Large intestine (tissue), 12 donors: ENCODE data around the gene TMEM175. TPM values are rescaled to one million over a fixed set of nuclear protein-coding genes. Genes with fewer than 3 reads are reported as not detected.
A peak's percentile ranks its signal among the peaks of the same experiment; 100 is the strongest.

ENCODE experiments used
- DNase-seq, 2 donors: peaks; one replicate each; pipeline versions ENCODE4 v3.0.0 to v3.0.0-alpha.2; 2013
- H3K27ac ChIP-seq: one replicate; pipeline ENCODE4 v1.5.1; 2013; ENCODE audit warnings: low read length
- H3K27me3 ChIP-seq: 2 replicates; pipeline ENCODE4 v1.6.1; 2013; ENCODE audit warnings: low read length; ENCODE audit not compliant: control insufficient read depth, insufficient read depth
- H3K36me3 ChIP-seq: 2 replicates; pipeline ENCODE4 v1.6.1; 2013; ENCODE audit warnings: low read length; ENCODE audit not compliant: control insufficient read depth, insufficient read depth
- H3K4me1 ChIP-seq: one replicate; pipeline ENCODE4 v1.6.1; 2013; ENCODE audit warnings: low read length; ENCODE audit not compliant: control insufficient read depth, insufficient read depth
- H3K4me3 ChIP-seq: one replicate; pipeline ENCODE4 v1.5.1; 2013; ENCODE audit warnings: low read length
- H3K9me3 ChIP-seq: one replicate; pipeline ENCODE4 v1.6.1; 2013; ENCODE audit warnings: mild to moderate bottlenecking, low read depth, low read length, moderate library complexity; ENCODE audit not compliant: control insufficient read depth
- WGBS: methylation state at CpG from one replicate; pipeline ENCODE4 v1.1.5; 2013; ENCODE audit warnings: low lambda C conversion rate; ENCODE audit not compliant: insufficient coverage; 5-methylcytosine and 5-hydroxymethylcytosine counted together
- long read RNA-seq, 11 donors: transcript quantifications; one replicate each; lab custom pipeline, GENCODE V29; 2026
- polyA plus RNA-seq: library from polyadenylated mRNA; unstranded; fragments of 120-200 nt; gene quantifications from one replicate; pipeline ENCODE4 v1.2.1, GENCODE V29; 2013

TMEM175 gene, protein sequence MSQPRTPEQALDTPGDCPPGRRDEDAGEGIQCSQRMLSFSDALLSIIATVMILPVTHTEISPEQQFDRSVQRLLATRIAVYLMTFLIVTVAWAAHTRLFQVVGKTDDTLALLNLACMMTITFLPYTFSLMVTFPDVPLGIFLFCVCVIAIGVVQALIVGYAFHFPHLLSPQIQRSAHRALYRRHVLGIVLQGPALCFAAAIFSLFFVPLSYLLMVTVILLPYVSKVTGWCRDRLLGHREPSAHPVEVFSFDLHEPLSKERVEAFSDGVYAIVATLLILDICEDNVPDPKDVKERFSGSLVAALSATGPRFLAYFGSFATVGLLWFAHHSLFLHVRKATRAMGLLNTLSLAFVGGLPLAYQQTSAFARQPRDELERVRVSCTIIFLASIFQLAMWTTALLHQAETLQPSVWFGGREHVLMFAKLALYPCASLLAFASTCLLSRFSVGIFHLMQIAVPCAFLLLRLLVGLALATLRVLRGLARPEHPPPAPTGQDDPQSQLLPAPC
- 28.4 TPM for polyA plus RNA-seq
- long read RNA-seq, donor 1, partial matches to known transcripts = 0 of 2 reads
- long read RNA-seq, donor 1, other reads (novel, unspliced or antisense) = 0 of 2 reads
- long read RNA-seq, donor 2, partial matches to known transcripts = 10 of 18 reads
- long read RNA-seq, donor 2, other reads (novel, unspliced or antisense) = 0 of 18 reads
- long read RNA-seq, donor 3 = 0 reads
- long read RNA-seq, donor 4 = 0 reads
- long read RNA-seq, donor 5, partial matches to known transcripts = 0 of 2 reads
- long read RNA-seq, donor 5, other reads (novel, unspliced or antisense) = 0 of 2 reads
- long read RNA-seq, donor 6, partial matches to known transcripts = 7 of 11 reads
- long read RNA-seq, donor 6, other reads (novel, unspliced or antisense) = 0 of 11 reads
- long read RNA-seq, donor 7, partial matches to known transcripts = 0 of 3 reads
- long read RNA-seq, donor 7, other reads (novel, unspliced or antisense) = 0 of 3 reads
- long read RNA-seq, donor 8, partial matches to known transcripts = 0 of 4 reads
- long read RNA-seq, donor 8, other reads (novel, unspliced or antisense) = 0 of 4 reads
- long read RNA-seq, donor 9, partial matches to known transcripts = 0 of 5 reads
- long read RNA-seq, donor 9, other reads (novel, unspliced or antisense) = 0 of 5 reads
- long read RNA-seq, donor 10, partial matches to known transcripts = 0 of 3 reads
- long read RNA-seq, donor 10, other reads (novel, unspliced or antisense) = 0 of 3 reads
- long read RNA-seq, donor 11, partial matches to known transcripts = 0 of 3 reads
- long read RNA-seq, donor 11, other reads (novel, unspliced or antisense) = 0 of 3 reads

DNA sequence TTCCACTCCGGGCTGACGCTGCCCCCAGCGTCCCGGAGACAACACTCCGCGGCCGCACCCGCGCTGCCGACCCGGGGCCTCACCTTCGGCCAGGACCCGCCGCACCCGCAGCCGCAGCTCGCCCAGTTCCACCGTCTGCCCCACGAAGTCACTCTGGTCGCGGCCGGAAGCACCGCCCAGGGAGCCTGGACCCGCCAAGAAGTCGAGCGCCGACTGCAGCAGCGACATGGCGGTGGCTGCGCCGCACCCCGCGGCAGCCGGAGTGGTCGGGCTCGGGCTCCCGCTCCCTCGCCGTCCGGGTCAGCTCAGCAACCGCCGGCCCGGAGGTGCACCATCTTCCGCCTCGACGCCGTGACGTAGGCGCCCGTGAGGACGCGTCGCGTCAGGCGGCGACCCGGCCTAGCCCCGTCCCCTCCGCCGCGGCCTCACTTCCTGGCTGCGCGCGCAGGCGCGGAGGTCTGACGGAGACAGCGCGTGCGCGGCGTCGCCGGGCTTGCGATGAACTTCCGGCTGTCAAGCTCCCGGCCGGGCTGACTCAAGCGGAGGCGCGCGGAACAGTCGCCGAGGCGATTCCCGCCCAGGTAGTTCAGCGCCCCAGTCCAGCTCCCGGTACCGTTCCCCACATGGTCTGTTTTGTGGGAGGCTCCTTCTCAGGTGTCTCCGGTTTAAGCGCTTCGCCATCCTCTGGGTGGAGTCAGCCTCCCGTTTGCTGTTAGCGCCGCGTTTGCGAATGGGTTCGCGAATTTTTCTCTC is at the start of gene TMEM175, which contains the start of gene GAK:
TSS of gene TMEM175 (plus strand) at position 501 of the 753 bp plus-strand sequence. CDS start 15,280 bp downstream, outside the sequence.
TSS of gene GAK (minus strand) at position 357 of the 753 bp plus-strand sequence. CDS start at position 228, 129 bp downstream.
- Histone ChIP-seq H3K4me3 (peak within 1 kb of the TSS; percentile 97), H3K36me3 (peaks cover 4% of the 10 kb centered on the region), H3K4me1 (peaks cover 16% of the 10 kb centered on the region), H3K27ac (peak within 1 kb of the TSS; percentile 92), H3K9me3 (no peaks in the 10 kb centered on the region), H3K27me3 (no peaks in the 10 kb centered on the region)
- WGBS = no CpG with 5 or more reads among the region's 99 CpGs
- peak; percentile 98 for DNase-seq

DNA sequence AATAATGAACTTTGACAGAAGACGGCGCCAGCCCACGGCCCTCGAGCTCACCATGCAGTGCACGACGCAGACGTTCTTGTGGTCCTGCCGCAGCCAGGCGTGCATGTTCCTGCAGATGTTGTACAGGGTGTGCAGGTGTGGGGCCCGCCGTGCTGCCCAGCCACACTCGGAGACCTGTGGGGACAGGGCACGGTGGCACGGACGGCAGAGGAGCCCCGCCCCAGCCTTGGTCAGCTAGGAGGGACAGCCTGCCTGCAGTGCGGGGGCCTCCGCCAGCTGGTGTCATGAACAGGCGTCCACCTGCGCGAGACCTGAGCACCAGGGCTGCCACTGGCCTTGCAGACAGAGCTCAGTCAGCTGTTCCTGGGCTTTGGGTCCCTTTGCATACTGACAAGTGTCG is 49.6 kb upstream of the TMEM175 start:
- Histone ChIP-seq H3K27me3 (no peaks in the 10 kb centered on the region), H3K9me3 (no peaks in the 10 kb centered on the region), H3K4me3 (no peak overlapping the region), H3K27ac (no peak overlapping the region), H3K36me3 (peaks cover 83% of the 10 kb centered on the region), H3K4me1 (no peaks in the 10 kb centered on the region)
- DNase-seq = no peak
- no CpG with 5 or more reads among the region's 22 CpGs for WGBS

DNA sequence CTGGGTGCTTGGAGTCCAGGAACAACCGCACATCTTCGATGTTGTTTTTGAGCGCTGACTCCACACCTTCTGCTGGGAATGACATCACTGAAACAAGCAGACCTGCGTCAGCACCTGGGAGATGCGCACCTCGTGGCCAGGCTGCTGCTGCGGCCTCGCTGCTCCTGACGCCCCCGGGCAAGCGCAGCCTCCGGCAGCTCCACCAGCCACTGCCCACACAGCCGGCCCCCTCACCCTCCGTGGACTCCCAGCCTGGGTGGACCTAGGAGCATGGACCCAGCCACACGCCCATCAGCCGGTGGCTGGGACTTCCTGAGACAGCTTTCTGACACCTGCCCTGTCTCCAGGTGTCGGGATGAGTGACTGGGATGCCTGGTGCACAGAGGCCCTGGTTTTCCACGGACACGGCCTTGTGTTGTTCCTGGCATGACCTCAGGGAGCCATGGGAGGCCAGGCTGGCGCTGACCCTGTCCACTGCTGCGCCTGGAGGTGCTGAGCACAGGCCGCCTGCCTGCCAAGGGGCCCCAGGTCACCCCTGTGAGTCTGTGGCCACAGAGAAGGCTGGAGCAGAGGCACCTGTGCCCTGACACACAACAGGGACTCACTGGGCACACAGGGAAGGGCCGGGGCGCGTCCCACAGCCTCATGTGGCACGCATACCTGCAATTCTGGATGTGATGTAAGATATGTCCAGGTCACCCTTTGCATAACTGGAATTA is 48.7 kb upstream of the TMEM175 start:
- peaks cover 89% of the 10 kb centered on the region for H3K36me3 ChIP-seq
- H3K9me3 ChIP-seq = no peaks in the 10 kb centered on the region
- H3K4me3 ChIP-seq = no peak overlapping the region
- H3K4me1 ChIP-seq = no peaks in the 10 kb centered on the region
- no peaks in the 10 kb centered on the region for H3K27me3 ChIP-seq
- no CpG with 5 or more reads among the region's 26 CpGs for WGBS
- H3K27ac ChIP-seq = no peak overlapping the region
- no peak for DNase-seq

DNA sequence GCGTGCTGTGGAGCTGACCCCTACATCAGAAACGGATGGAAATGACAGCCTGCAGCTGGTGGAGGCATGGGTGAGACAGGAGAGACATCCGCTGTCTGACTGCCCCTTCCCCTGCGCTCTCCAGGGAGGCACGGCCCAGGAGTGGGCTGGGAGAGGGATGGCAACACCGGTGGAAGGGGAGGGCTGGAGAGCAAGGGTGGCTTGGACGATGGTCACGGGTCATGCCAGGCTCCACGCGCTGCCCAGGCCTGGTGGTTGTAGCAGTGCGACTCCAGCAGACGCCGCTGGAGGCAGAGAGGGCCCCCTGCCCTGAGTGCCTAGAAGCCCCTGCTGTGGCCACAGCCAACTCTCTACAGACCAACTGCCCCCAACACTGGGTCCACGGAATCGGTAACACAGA is 48.0 kb upstream of the TMEM175 start:
- no CpG with 5 or more reads among the region's 15 CpGs for WGBS
- Histone ChIP-seq H3K4me3 (no peak overlapping the region), H3K4me1 (no peaks in the 10 kb centered on the region), H3K27ac (no peak overlapping the region), H3K27me3 (no peaks in the 10 kb centered on the region), H3K9me3 (no peaks in the 10 kb centered on the region), H3K36me3 (peaks cover 89% of the 10 kb centered on the region)
- no peak for DNase-seq

DNA sequence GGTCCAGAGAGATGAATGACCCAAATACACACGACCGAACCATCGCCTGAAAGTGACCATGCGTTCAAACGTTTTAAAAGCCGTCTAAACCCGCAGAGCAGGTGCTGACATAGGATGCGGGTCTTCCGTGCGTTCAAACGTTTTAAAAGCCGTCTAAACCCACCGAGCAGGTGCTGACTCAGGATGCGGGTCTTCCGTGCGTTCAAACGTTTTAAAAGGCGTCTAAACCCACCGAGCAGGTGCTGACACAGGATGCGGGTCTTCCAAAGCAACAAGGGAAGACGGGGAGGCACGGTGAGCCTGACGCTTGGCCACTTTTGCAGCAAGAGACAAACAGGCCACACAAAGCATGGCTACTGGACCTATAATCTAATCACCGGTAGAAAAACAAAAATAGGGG is 47.4 kb upstream of the TMEM175 start:
- WGBS = 98% methylated on average over 8 of the region's 24 CpGs
- no peak overlapping the region for H3K4me3 ChIP-seq
- DNase-seq = no peak
- H3K4me1 ChIP-seq = no peaks in the 10 kb centered on the region
- H3K36me3 ChIP-seq = peaks cover 90% of the 10 kb centered on the region
- H3K27me3 ChIP-seq = no peaks in the 10 kb centered on the region
- no peak overlapping the region for H3K27ac ChIP-seq
- no peaks in the 10 kb centered on the region for H3K9me3 ChIP-seq

DNA sequence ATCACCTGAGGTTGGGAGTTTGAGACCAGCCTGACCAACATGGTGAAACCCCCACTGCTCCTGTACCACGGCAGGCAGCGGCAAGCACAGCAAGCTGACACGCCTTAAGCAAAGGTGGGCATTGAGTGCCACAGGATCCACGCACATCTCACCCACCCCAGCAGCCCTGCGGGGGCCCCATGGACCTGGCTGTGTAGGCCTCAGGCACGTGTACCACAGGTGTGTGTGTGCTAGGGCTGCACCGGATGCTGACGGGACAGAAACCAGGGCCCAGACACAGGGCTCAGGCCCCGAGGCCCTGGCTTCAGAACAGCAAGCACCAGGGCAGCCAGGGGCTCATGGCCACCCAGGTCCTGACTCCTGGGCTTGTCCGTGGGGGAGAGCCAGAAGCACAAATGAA is 46.9 kb upstream of the TMEM175 start:
- no peaks in the 10 kb centered on the region for H3K9me3 ChIP-seq
- no peaks in the 10 kb centered on the region for H3K4me1 ChIP-seq
- WGBS = no CpG with 5 or more reads among the region's 10 CpGs
- H3K4me3 ChIP-seq = no peak overlapping the region
- peaks cover 90% of the 10 kb centered on the region for H3K36me3 ChIP-seq
- no peaks in the 10 kb centered on the region for H3K27me3 ChIP-seq
- no peak for DNase-seq
- H3K27ac ChIP-seq = no peak overlapping the region

DNA sequence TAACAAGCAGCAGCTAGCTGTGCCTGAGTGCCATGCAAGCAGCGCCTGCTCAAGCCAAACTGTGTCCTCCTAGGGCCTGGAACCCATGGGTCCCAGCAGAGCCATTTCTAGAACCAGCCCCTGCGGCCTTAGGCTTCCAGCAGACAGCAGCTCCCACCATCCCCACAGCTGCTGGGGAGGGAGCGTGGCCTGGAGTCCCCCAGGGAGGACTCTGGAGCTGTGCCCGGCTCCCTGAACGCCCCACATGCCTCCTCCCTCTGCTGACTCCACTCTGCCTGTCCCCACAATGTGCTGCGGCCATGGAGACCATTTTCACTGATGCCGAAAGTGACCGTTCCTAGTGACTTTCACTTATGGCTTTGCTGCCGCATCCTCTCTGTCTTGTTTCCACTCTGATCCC is 46.0 kb upstream of the TMEM175 start:
- Histone ChIP-seq H3K4me3 (no peak overlapping the region), H3K27me3 (no peaks in the 10 kb centered on the region), H3K9me3 (no peaks in the 10 kb centered on the region), H3K27ac (no peak overlapping the region), H3K4me1 (no peaks in the 10 kb centered on the region), H3K36me3 (peaks cover 82% of the 10 kb centered on the region)
- no peak for DNase-seq
- WGBS = no CpG with 5 or more reads among the region's 9 CpGs

DNA sequence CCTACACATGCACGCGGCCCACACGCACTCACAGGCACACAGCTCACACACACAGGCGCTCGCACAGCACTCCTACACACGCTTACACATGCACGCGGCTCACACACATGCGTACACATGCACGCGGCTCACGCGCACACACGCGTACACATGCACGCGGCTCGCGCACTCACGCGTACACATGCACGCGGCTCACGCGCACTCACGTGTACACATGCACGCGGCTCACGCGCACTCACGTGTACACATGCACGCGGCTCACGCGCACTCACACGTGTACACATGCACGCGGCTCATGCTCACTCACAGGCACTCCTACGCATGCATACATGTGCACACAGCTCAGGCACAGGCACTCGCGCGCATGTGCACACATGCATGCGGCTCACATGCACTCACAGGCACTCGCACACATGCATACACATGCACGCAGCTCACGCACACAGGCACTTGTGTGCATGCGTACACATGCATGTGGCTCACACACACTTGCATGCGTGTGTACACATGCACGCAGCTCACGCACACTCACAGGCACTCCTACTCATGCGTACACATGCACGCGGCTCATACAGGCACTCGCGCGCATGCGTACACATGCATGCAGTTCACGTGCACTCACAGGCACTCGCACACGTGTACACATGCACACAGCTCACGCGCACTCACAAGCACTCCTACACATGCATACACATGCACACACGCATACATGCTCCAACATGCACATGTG is 45.1 kb upstream of the TMEM175 start:
- H3K4me3 ChIP-seq = no peak overlapping the region
- H3K27ac ChIP-seq = no peak overlapping the region
- DNase-seq = no peak
- H3K4me1 ChIP-seq = no peaks in the 10 kb centered on the region
- H3K9me3 ChIP-seq = no peaks in the 10 kb centered on the region
- WGBS = 100% methylated on average over 5 of the region's 63 CpGs
- H3K36me3 ChIP-seq = peaks cover 76% of the 10 kb centered on the region
- H3K27me3 ChIP-seq = no peaks in the 10 kb centered on the region

DNA sequence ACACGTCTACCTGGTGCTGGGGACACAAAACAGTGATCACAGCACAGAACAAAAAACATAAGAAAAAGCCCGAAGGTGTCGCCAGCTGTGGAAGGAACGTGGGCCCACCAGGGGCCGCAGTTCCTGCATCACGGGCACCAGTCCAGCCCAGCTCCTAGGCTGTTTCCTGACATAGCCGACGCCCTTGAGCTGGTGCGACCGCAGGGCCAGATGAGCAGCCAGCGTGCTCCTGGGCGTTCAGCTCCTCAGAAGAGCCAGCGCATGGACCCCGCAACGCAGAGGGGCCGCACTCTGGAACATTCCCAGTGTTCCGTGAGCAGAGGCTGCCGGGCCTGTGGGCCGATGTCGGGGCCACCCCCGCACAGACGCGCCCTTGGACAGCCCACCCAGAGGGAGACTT is 44.2 kb upstream of the TMEM175 start:
- H3K27me3 ChIP-seq = no peaks in the 10 kb centered on the region
- WGBS = no CpG with 5 or more reads among the region's 23 CpGs
- no peak for DNase-seq
- H3K27ac ChIP-seq = no peak overlapping the region
- H3K36me3 ChIP-seq = peaks cover 76% of the 10 kb centered on the region
- H3K9me3 ChIP-seq = no peaks in the 10 kb centered on the region
- H3K4me1 ChIP-seq = no peaks in the 10 kb centered on the region
- no peak overlapping the region for H3K4me3 ChIP-seq
